HG02981 (cell line): Measurements from ENCODE around the gene PRIMA1.
"Not testable (repeated sequence)": the region's sequence is repeated elsewhere in the genome, so short reads cannot be mapped to it uniquely, and the experiment has no call there.

Experiments
- ATAC-seq: cut with Tn5 transposase; IDR thresholded peaks from one replicate; pipeline ENCODE4 v1.9.1; 2021; ENCODE audit warnings: mild to moderate bottlenecking, moderate library complexity; ENCODE audit not compliant: unreplicated experiment

PRIMA1 gene

GRCh38 chr14:93788293-93788542 lies at the start of gene PRIMA1:
PRIMA1 (minus strand) TSS chr14:93788485; CDS start chr14:93787718, 767 bp downstream.
- no peak for ATAC-seq

- ATAC-seq: no peak
These were observed 46.5 kb upstream of the PRIMA1 start for GRCh38 chr14:93834699-93835371.

GRCh38 chr14:93832665-93833064 lies 44.4 kb upstream of the PRIMA1 start:
- ATAC-seq: no peak

- ATAC-seq: no peak
These were observed 43.8 kb upstream of the PRIMA1 start for GRCh38 chr14:93832081-93832480.

- no peak for ATAC-seq
These were observed 42.6 kb upstream of the PRIMA1 start for GRCh38 chr14:93830753-93831461.

GRCh38 chr14:93829839-93830481 lies 41.7 kb upstream of the PRIMA1 start:
- no peak for ATAC-seq

- ATAC-seq: no peak
These were observed 36.9 kb upstream of the PRIMA1 start for GRCh38 chr14:93825235-93825553.

GRCh38 chr14:93824518-93825234 lies 36.4 kb upstream of the PRIMA1 start:
- ATAC-seq: no peak

GRCh38 chr14:93824076-93824475 lies 35.8 kb upstream of the PRIMA1 start:
- ATAC-seq: no peak

GRCh38 chr14:93821051-93821450 lies 32.8 kb upstream of the PRIMA1 start:
- no peak for ATAC-seq

GRCh38 chr14:93818857-93819256 lies 30.6 kb upstream of the PRIMA1 start:
- no peak for ATAC-seq

- ATAC-seq: no peak
These were observed 23.4 kb upstream of the PRIMA1 start for GRCh38 chr14:93811676-93812075.

- no peak for ATAC-seq
These were observed 22.7 kb upstream of the PRIMA1 start for GRCh38 chr14:93811020-93811419.

- not testable (repeated sequence) for ATAC-seq
These were observed 21.5 kb upstream of the PRIMA1 start for GRCh38 chr14:93809491-93810420.

- no peak for ATAC-seq
These were observed 16.4 kb upstream of the PRIMA1 start for GRCh38 chr14:93804654-93805053.

- no peak for ATAC-seq
These were observed 15.4 kb upstream of the PRIMA1 start for GRCh38 chr14:93803408-93804318.

- ATAC-seq: no peak
These were observed 12.0 kb upstream of the PRIMA1 start for GRCh38 chr14:93799989-93800921.

- ATAC-seq: no peak
These were observed 11.3 kb upstream of the PRIMA1 start for GRCh38 chr14:93799617-93799988.

GRCh38 chr14:93797536-93797935 lies 9.3 kb upstream of the PRIMA1 start:
- no peak for ATAC-seq
